NT2/D1 (cell line): ENCODE measurements around the gene TMEM131.

Source experiments
- SUZ12 ChIP-seq: IDR thresholded peaks from 2 replicates; pipeline ENCODE4 v1.6.1; 2011; ENCODE audit not compliant: insufficient read length, insufficient read depth; ENCODE audit errors: extremely low read depth
- YY1 ChIP-seq: IDR thresholded peaks from 2 replicates; pipeline ENCODE4 v1.6.1; 2011; ENCODE audit not compliant: insufficient read length, insufficient read depth
- ZNF274 ChIP-seq: IDR thresholded peaks from 2 replicates; pipeline ENCODE4 v1.6.1; 2011; ENCODE audit warnings: mild to moderate bottlenecking, low read depth, low read length

DNA sequence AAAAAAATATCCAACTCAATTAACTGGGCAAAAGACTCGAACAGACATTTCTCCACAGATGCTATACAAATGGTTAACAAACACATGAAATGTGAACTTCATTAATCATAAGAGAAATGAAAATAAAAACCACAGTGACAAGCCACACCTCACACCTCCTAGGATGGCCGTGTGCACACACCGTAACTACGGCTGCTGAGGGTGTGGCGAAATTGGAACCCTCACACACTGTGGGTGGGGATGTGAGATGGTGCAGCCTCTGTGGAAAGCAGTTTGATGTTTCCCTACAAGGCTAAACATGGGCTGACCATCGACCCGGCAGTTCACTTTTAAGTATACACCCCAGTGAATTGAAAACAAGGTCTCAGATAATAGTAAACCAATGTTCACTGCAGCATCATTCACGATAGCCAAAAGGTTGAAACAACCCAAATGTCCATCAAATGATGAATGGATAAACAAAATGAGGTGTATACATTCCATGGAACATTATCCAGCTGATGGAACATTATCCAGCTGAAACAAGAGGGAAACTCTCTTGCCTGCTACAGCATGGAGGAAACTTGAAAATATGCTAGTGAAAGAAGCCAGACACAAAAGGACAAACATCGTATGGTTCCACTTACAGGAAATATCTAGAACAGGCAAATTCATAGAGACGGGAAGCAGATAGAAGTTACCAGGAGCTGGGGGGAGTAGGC is 250.1 kb downstream of the TMEM131 start:
- TF ChIP-seq SUZ12 (no peak), YY1 (no peak), ZNF274 (no peak)
